ENCODE measurements around the gene CST7. TPM values are rescaled to one million over a fixed set of nuclear protein-coding genes. Genes with fewer than 3 reads are reported as not detected.

The CST7 gene, protein sequence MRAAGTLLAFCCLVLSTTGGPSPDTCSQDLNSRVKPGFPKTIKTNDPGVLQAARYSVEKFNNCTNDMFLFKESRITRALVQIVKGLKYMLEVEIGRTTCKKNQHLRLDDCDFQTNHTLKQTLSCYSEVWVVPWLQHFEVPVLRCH
- total RNA-seq = 10 to 100 TPM; 92.0 to 92.4 TPM

DNA sequence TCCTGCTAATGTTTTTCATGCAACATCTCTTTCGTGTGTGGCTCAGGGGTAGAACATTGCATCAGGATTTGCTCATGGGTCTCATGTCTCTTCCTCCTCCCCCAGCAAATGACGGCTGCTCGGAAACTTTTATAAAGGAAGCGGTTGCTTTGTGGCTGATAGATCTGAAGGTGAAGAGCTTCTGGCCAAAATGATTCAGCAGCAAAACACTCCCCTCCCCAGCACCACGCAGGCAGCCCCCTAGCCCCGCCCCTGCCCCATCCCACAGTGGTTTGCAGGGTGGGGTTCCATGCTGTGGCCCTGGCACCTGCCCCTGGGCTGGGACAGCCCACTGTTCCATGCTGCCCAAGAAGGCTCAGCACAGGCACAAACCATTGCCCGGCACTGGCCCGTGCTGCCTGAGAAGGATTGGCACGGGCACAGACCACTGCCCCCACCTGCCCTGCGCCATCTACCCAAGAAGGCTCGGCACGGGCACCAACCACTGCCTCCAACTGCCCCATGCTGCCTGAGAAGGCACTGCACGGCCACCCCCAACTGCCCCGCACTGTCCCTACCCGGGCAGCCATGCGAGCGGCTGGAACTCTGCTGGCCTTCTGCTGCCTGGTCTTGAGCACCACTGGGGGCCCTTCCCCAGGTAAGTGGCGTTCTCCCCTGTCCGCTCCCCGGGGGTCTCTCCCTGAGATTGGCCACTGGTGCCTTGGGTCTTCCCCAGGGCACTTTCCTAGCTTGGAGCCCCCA lies at the start of gene CST7:
CST7 (plus strand) TSS at position 331 of the 741 bp plus-strand sequence; CDS start at position 568, 237 bp downstream.
- DNase-seq = peak; percentile 81
- Mint-ChIP-seq H3K4me1 (peaks cover 49% of the 10 kb centered on the region), H3K9me3 (peaks cover 36% of the 10 kb centered on the region), H3K27me3 (no peaks in the 10 kb centered on the region), H3K36me3 (peaks cover 42% of the 10 kb centered on the region), H3K27ac (peak within 1 kb of the TSS; percentile 99), H3K4me3 (peak within 1 kb of the TSS; percentile 87)
- peak; percentile 92 for ATAC-seq (ENCODE audit: low read depth)
- POLR2A ChIA-PET = interaction anchor here (0.7 to 2.6 kb wide), 7 partner anchors 16 to 659 kb away, joined by 3 to 19 read pairs (median 4); partner anchors contain the start of genes ACSS1 and APMAP

DNA sequence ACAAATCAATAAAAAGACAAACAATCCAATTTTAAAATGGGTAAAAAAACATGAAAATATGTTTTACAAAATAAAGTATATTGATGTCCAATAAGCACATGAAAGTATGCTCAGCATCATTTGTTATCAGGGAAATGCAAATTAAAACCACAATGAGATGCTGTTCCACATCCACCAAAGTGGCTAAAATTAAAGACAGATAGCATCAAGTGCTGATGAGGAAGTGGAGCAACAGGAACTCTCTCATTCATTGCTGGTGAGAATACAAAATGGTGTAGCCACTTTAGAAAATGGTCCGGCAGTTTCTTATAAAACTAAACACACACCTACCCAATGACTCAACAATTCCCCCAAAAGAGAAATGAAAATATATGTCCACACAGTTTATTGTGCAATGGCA lies 42.3 kb upstream of the CST7 start:
- Mint-ChIP-seq H3K27me3 (peaks cover 8% of the 10 kb centered on the region), H3K9me3 (peaks cover 7% of the 10 kb centered on the region), H3K4me1 (no peaks in the 10 kb centered on the region), H3K4me3 (no peak overlapping the region), H3K36me3 (no peaks in the 10 kb centered on the region), H3K27ac (no peak overlapping the region)
- POLR2A ChIA-PET = no interaction called here
- ATAC-seq (ENCODE audit: low read depth) (no peak), DNase-seq (no peak)

DNA sequence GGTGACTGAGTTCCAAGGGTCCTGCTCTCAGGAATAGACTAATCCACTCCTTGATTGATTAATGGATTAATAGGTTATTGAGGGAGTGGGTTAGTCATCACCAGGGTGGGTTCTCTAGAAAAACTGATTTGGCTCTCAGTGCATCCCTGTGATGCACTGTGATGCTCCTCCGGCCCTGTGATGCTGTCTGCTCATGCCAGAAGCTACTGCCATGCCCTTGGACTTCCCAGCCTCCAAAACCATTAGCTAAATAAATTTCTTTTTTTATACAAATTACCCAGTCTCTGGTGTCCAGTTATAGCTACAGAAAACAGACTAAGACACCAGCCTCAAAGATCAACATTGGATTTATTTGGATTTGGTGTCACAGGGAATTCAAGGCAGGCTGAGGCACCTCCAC lies 40.4 kb upstream of the CST7 start:
- Mint-ChIP-seq H3K27me3 (peaks cover 2% of the 10 kb centered on the region), H3K27ac (no peak overlapping the region), H3K4me1 (no peaks in the 10 kb centered on the region), H3K36me3 (no peaks in the 10 kb centered on the region), H3K4me3 (no peak overlapping the region), H3K9me3 (peaks cover 7% of the 10 kb centered on the region)
- no peak for DNase-seq
- POLR2A ChIA-PET = interaction anchor here (0.7 kb wide), 1 partner anchor 116 kb away, joined by 3 read pairs; no protein-coding TSS in a partner anchor
- no peak for ATAC-seq (ENCODE audit: low read depth)

DNA sequence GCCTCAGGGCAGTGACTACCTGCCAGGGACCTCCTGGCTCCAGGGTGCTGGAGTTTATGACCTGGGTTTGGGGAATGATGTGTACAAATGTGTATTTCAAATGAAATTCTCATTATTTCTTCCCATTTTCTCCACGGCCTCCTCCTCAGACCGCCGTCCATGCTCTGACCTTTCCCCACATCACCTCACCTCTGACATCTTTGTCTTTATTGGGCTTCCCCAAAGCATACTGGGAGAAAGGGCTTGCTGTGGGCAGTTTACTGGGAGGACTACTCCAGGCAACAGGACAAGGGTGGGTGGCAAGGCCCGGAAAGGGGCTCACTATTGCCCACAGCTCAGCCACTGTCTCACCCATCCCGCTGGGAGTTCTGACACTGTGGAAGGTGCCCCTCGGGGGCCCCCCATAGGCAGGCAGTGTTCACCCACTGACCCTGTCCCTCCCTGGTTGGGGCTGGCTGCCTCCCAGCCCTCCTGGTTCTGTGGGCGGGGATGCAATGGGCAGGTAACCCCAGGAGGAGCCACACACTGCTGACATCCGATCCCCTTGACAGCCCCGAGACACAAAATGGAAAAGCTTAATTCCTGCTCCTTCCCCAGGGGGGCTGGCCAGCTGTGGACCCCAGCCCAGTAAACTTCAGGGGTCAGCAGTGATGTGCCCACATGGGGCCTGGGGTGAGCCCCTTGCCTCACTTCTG lies 39.8 kb upstream of the CST7 start:
- Mint-ChIP-seq H3K36me3 (no peaks in the 10 kb centered on the region), H3K4me3 (no peak overlapping the region), H3K27me3 (peaks cover 2% of the 10 kb centered on the region), H3K4me1 (no peaks in the 10 kb centered on the region), H3K9me3 (peaks cover 7% of the 10 kb centered on the region), H3K27ac (no peak overlapping the region)
- ATAC-seq (ENCODE audit: low read depth) (no peak), DNase-seq (no peak)
- POLR2A ChIA-PET = no interaction called here

DNA sequence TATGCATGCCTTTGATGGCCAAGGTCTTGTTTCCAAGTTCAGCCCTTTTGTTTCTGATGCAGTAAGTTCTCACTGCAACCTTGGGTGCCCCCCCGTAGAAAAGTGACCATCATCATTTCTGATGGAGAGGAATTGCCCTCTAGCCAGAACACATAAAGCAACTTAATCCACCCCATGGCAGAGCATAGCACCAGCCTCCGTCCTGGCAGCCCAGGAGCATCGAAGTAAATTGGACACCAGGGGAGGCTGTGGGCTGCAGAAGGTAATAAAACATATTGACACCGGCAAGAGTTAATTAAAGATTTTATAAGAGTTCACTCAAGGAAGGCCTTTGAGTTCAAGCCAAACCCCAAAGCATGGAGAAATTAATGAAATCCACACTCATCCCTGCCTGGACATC lies 39.2 kb upstream of the CST7 start:
- no peak overlapping the region for H3K27ac Mint-ChIP-seq

DNA sequence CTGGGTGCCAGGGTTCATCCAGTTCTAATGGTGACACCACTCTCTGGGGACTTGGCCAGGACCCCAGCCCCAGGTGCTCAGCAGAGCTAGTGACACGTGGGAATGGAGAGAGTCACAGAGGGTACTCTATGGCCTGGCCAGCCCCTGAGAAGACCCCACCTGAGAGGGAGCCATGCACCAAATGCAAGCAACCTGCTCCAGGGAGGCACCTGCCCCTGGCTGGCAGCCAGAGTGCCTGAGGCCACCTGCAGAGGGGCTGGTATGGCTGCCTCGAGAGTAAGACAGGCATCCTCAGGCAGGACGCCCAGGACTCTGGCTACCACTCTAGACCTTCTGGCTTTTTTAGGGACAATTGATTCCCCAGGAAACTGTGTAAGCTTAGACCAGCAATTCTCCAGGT lies 38.6 kb upstream of the CST7 start:
- peaks cover 2% of the 10 kb centered on the region for H3K27me3 Mint-ChIP-seq
- POLR2A ChIA-PET = no interaction called here
- H3K4me1 Mint-ChIP-seq = no peaks in the 10 kb centered on the region
- no peaks in the 10 kb centered on the region for H3K36me3 Mint-ChIP-seq
- H3K9me3 Mint-ChIP-seq = peaks cover 7% of the 10 kb centered on the region
- H3K27ac Mint-ChIP-seq = no peak overlapping the region
- H3K4me3 Mint-ChIP-seq = no peak overlapping the region
- ATAC-seq (ENCODE audit: low read depth) = no peak
- DNase-seq = no peak

More for the DNA sequence above, 39.2 kb upstream of the CST7 start:
- DNase-seq = no peak
- POLR2A ChIA-PET = no interaction called here
- Mint-ChIP-seq H3K4me1 (no peaks in the 10 kb centered on the region), H3K27me3 (peaks cover 2% of the 10 kb centered on the region), H3K9me3 (peaks cover 7% of the 10 kb centered on the region), H3K4me3 (no peak overlapping the region), H3K36me3 (no peaks in the 10 kb centered on the region)
- ATAC-seq (ENCODE audit: low read depth) = no peak

DNA sequence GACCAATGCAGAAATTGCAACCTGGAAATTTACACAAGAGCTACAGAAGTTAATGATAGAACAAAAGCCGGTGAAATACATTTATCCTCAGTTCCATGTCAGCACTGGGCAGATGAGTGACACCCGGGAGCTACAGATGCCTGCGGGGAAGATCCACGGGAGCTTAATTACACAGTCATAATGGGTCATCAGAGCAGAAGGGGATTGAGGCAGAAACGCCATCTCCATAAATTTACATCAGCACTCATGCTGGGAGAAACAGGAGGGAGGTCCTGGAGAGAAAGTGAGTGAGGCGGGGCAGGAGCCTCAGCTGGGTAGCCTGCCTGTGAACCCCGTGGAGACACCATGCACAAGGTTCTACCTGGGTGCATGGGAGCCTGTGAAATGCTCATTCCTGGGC lies 37.6 kb upstream of the CST7 start:
- Mint-ChIP-seq H3K27me3 (peaks cover 2% of the 10 kb centered on the region), H3K4me1 (no peaks in the 10 kb centered on the region), H3K9me3 (peaks cover 7% of the 10 kb centered on the region), H3K27ac (no peak overlapping the region), H3K36me3 (no peaks in the 10 kb centered on the region), H3K4me3 (no peak overlapping the region)
- DNase-seq (no peak), ATAC-seq (ENCODE audit: low read depth) (no peak)
- POLR2A ChIA-PET = no interaction called here

DNA sequence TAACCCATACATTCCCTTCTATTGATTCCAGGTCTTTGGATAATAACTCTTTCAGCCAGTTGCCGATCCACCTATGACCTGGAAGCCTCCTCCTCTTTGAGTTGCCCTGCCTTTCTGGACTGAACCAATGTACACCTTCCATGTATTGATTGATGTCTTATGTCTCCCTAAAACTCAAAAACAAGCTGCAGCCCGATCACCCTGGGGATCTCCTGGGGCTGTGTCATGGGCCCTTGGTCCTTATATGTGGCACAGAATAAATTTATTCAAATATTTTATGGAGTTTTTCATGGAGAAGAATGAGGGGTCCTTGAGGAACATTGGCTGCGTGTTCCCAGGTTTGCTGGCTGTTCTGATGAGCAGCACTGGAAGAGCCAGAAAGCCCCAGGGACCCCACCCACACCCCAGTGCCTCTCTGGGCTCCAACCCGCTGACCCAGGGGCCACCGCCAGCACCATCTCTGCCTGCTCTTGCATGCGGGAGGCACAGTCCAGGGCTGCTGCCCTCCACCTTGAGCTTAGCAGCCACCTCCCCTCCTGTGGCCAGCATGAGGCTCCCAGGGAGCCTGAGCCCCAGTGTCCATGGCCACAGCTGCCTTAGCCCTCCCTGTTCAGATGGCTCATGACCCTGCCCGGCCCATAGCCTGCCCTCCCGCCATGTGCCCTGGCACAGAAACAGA lies 36.5 kb upstream of the CST7 start:
- no peak overlapping the region for H3K4me3 Mint-ChIP-seq
- peaks cover 1% of the 10 kb centered on the region for H3K9me3 Mint-ChIP-seq
- no peaks in the 10 kb centered on the region for H3K4me1 Mint-ChIP-seq
- POLR2A ChIA-PET = no interaction called here
- H3K27me3 Mint-ChIP-seq = peaks cover 2% of the 10 kb centered on the region
- no peaks in the 10 kb centered on the region for H3K36me3 Mint-ChIP-seq
- ATAC-seq (ENCODE audit: low read depth) (no peak), DNase-seq (no peak)
- H3K27ac Mint-ChIP-seq = no peak overlapping the region

DNA sequence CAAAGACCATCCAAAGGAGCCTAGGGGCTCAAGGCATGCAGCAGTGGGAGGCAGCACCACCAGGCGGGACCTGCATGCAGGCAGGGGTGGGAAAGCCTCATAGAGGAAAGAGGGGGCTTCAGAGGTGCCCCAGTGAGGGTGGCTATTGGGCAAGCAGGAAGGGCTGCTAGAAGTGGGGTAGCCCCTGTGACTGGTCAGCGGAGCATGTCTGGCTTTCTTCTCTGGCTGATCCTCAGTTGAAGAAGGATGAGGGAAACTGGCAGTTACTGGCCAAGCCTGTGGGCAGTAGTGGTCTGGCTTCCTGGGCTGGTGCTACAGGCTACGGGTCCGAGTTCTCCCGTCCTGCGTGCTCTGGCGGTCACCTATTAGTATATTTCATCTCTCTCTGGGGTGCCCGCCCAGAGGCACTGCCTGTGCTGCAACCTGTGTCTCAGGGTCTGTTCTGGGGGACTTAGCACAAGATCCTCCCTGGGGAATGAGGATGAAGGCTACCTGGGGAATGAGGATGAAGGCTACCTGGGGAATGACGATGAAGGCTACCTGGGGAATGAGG lies 35.9 kb upstream of the CST7 start:
- Mint-ChIP-seq H3K27me3 (peaks cover 2% of the 10 kb centered on the region), H3K27ac (no peak overlapping the region), H3K4me3 (no peak overlapping the region), H3K36me3 (no peaks in the 10 kb centered on the region), H3K4me1 (no peaks in the 10 kb centered on the region), H3K9me3 (no peaks in the 10 kb centered on the region)
- DNase-seq (no peak), ATAC-seq (ENCODE audit: low read depth) (no peak)
- POLR2A ChIA-PET = no interaction called here

DNA sequence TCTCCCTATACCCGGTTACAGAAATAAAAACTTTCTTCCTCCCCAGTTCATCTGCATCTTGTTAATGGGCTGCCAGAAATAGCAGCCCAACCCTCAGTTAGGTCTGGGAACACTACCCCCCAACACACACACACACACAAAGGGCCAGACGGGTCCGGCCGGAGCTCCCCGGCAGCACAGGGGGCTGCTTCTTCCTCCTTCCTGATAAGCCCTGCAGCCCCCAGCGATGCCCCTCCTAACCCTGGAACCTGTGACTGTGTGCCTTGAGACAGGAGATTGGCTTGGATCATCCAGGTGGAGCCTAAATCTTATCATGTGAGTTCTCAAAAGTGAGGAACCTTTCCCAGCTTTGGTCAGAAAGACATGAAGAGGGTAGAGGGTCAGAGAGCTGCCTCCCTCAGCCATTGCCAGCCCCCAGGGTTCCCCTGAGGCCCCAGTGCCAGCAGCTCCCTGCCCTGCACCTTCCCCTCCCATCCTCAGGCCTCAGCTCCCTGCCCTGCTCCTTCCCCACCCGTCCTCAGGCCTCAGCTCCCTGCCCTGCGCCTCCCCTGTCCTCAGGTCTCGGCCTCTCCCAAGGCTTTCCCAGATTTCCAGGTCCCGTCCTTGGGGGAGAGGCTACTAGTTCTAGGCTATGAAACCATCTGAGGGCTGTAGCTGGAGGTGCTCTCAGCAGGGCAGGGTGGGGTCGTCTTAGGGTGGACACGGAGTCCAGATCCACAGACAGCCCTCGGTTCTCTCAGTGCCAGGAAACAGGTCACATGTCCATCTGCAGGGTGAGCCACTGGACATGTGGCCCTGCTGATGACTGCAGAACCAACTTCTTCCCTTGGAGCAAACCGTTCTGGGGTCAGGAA lies 34.5 kb upstream of the CST7 start:
- Mint-ChIP-seq H3K36me3 (no peaks in the 10 kb centered on the region), H3K27ac (no peak overlapping the region), H3K4me1 (peaks cover 3% of the 10 kb centered on the region), H3K9me3 (no peaks in the 10 kb centered on the region), H3K27me3 (peaks cover 2% of the 10 kb centered on the region), H3K4me3 (no peak overlapping the region)
- ATAC-seq (ENCODE audit: low read depth) = no peak
- no peak for DNase-seq
- POLR2A ChIA-PET = no interaction called here

DNA sequence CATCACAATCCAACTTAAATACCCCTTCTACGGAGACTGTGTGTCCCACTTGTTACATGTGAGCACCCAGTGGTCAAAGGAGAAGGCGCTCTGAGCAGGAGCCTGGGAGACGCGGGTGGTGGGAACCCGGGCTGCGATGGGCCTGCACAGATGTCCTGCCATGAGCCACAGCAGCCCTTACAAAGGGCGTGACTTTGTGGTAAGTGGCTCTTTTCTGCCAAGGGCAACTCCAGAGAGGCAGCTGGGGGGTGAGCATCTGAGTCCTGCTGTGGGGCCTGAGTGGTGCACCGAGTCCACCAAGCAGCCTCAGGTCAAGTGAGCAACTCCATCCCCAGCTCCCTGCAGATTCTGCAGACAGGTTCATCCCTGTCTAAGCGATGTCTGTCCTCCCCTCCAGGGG lies 33.6 kb upstream of the CST7 start:
- Mint-ChIP-seq H3K36me3 (no peaks in the 10 kb centered on the region), H3K4me1 (peaks cover 3% of the 10 kb centered on the region), H3K27ac (no peak overlapping the region), H3K27me3 (no peaks in the 10 kb centered on the region), H3K9me3 (no peaks in the 10 kb centered on the region), H3K4me3 (no peak overlapping the region)
- DNase-seq (no peak), ATAC-seq (ENCODE audit: low read depth) (no peak)
- POLR2A ChIA-PET = no interaction called here

DNA sequence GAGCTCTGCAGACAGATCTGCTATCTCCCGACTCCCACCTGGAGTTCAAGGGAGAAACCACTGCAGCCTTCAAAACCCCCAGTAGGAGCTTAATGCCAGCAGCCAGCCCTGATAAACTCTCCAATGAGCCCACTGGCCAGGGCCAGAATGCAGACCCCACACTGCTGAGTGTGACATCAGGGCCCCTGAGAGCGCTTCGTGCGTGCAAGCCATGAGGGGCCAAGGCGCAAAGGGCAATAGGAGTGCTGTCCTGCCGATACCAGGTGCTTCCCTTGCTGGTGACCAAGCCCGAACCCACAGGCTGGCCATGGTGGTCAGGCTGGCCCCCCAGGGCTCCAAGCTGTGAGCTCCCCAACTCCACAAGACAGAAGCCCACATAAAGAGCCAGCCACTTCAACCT lies 33.2 kb upstream of the CST7 start:
- Mint-ChIP-seq H3K27ac (no peak overlapping the region), H3K27me3 (no peaks in the 10 kb centered on the region), H3K4me3 (no peak overlapping the region), H3K36me3 (no peaks in the 10 kb centered on the region), H3K4me1 (peaks cover 3% of the 10 kb centered on the region), H3K9me3 (no peaks in the 10 kb centered on the region)
- DNase-seq (no peak), ATAC-seq (ENCODE audit: low read depth) (no peak)
- POLR2A ChIA-PET = no interaction called here

DNA sequence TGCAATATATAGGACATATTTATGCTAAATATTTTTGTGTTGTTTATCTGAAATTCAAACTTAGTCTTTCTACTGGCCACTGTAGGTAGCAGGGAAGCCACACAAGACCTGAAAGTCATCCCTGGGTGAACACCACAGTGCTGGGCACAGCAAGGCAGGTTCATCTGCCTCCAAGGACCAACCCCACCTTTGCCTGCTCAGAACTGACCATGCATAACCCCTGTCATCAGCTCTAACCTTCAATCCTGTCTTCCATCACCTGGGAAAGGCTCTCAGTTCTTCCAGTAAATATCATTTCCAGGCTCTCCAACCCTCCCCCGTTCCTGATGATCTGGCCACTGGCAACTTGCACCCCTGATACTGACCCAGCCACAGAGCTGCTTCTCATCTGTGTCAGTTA lies 32.7 kb upstream of the CST7 start:
- Mint-ChIP-seq H3K36me3 (no peaks in the 10 kb centered on the region), H3K27me3 (no peaks in the 10 kb centered on the region), H3K9me3 (no peaks in the 10 kb centered on the region), H3K27ac (no peak overlapping the region), H3K4me1 (peaks cover 3% of the 10 kb centered on the region), H3K4me3 (no peak overlapping the region)
- DNase-seq = no peak
- POLR2A ChIA-PET = no interaction called here
- no peak for ATAC-seq (ENCODE audit: low read depth)

Data from activated naive CD8-positive, alpha-beta T cell treated with anti-CD3 and anti-CD28 coated beads, Interleukin-2, amount 10 ng/mL, durations not matched to agents 7 days and 5 days (primary cell).